H9 (cell line): ENCODE results near the gene EP300. TPM values are rescaled to one million over a fixed set of nuclear protein-coding genes. Genes with fewer than 3 reads are reported as not detected.
A peak's percentile ranks its signal among the peaks of the same experiment; 100 is the strongest.

Experiments used
- DNase-seq: peaks from one replicate; pipeline ENCODE4 v3.0.0-alpha.2; 2017
- H2AFZ ChIP-seq: one replicate; pipeline ENCODE4 v1.6.1; 2013; ENCODE audit warnings: mild to moderate bottlenecking, low read length, control low read depth, moderate library complexity
- H2AK5ac ChIP-seq: 2 replicates; pipeline ENCODE4 v1.6.1; 2013; ENCODE audit warnings: low read length, control low read depth, mixed read lengths; ENCODE audit not compliant: insufficient read length
- H2BK120ac ChIP-seq: one replicate; pipeline ENCODE4 v1.6.1; 2013; ENCODE audit warnings: low read depth, mild to moderate bottlenecking, low read length, control low read depth, inconsistent platforms; ENCODE audit not compliant: poor library complexity, severe bottlenecking
- H2BK12ac ChIP-seq: 2 replicates; pipeline ENCODE4 v1.6.1; 2013; ENCODE audit warnings: low read length, control low read depth, mixed read lengths, low read depth; ENCODE audit not compliant: insufficient read length
- H2BK15ac ChIP-seq: 2 replicates; pipeline ENCODE4 v1.6.1; 2013; ENCODE audit warnings: low read depth, low read length, control low read depth
- H2BK20ac ChIP-seq: one replicate; pipeline ENCODE4 v1.6.1; 2013; ENCODE audit warnings: low read depth, mild to moderate bottlenecking, low read length, control low read depth, inconsistent platforms; ENCODE audit not compliant: poor library complexity, severe bottlenecking
- H2BK5ac ChIP-seq: 2 replicates; pipeline ENCODE4 v1.6.1; 2013; ENCODE audit warnings: low read length, control low read depth, mixed read lengths; ENCODE audit not compliant: insufficient read length
- H3K14ac ChIP-seq: 2 replicates; pipeline ENCODE4 v1.6.1; 2013; ENCODE audit warnings: low read length, control low read depth; ENCODE audit not compliant: insufficient read depth
- H3K18ac ChIP-seq: 2 replicates; pipeline ENCODE4 v1.6.1; 2013; ENCODE audit warnings: low read depth, mild to moderate bottlenecking, mixed read lengths, low read length, control low read depth; ENCODE audit not compliant: insufficient read length
- H3K23ac ChIP-seq: 2 replicates; pipeline ENCODE4 v1.6.1; 2013; ENCODE audit warnings: low read length, control low read depth, mixed read lengths, low read depth; ENCODE audit not compliant: insufficient read length
- H3K23me2 ChIP-seq: 2 replicates; pipeline ENCODE4 v1.6.1; 2013; ENCODE audit warnings: low read depth, mild to moderate bottlenecking, mixed read lengths, low read length, control low read depth; ENCODE audit not compliant: insufficient read length, poor library complexity, severe bottlenecking
- H3K27ac ChIP-seq: 2 replicates; pipeline ENCODE4 v1.5.1; 2013; ENCODE audit warnings: low read length, control low read depth, mixed read lengths, low read depth; ENCODE audit not compliant: insufficient read length
- H3K27me3 ChIP-seq: 2 replicates; pipeline ENCODE4 v1.6.1; 2013; ENCODE audit warnings: low read length, control low read depth, inconsistent platforms; ENCODE audit not compliant: insufficient read depth
- H3K4ac ChIP-seq: 2 replicates; pipeline ENCODE4 v1.6.1; 2013; ENCODE audit warnings: low read depth, mild to moderate bottlenecking, control low read depth, inconsistent platforms, low read length, moderate library complexity
- H3K4me1 ChIP-seq: 2 replicates; pipeline ENCODE4 v1.6.1; 2013; ENCODE audit warnings: low read length, control low read depth, inconsistent platforms; ENCODE audit not compliant: insufficient read depth
- H3K4me2 ChIP-seq: 2 replicates; pipeline ENCODE4 v1.6.1; 2013; ENCODE audit warnings: low read length, control low read depth, mixed read lengths; ENCODE audit not compliant: insufficient read length, insufficient read depth
- H3K56ac ChIP-seq: 2 replicates; pipeline ENCODE4 v1.6.1; 2013; ENCODE audit warnings: low read depth, mild to moderate bottlenecking, mixed read lengths, low read length, control low read depth; ENCODE audit not compliant: insufficient read length
- H3K79me1 ChIP-seq: 2 replicates; pipeline ENCODE4 v1.6.1; 2013; ENCODE audit warnings: low read depth, mild to moderate bottlenecking, moderate library complexity, low read length, control low read depth, inconsistent platforms; ENCODE audit not compliant: insufficient read depth, poor library complexity, severe bottlenecking
- H3K79me2 ChIP-seq: 2 replicates; pipeline ENCODE4 v1.6.1; 2013; ENCODE audit warnings: low read length, control low read depth, inconsistent platforms; ENCODE audit not compliant: insufficient read depth
- H3K9ac ChIP-seq: 2 replicates; pipeline ENCODE4 v1.6.1; 2013; ENCODE audit warnings: low read length, control low read depth, mixed read lengths; ENCODE audit not compliant: insufficient read length; ENCODE audit errors: extremely low read depth
- H3K9me3 ChIP-seq: one replicate; pipeline ENCODE4 v1.6.1; 2013; ENCODE audit warnings: low read depth, low read length, inconsistent platforms; ENCODE audit not compliant: control insufficient read depth
- H3T11ph ChIP-seq: one replicate; pipeline ENCODE4 v1.6.1; 2013; ENCODE audit warnings: mild to moderate bottlenecking, low read length, control low read depth, inconsistent platforms
- H4K20me1 ChIP-seq: one replicate; pipeline ENCODE4 v1.6.1; 2013; ENCODE audit not compliant: control insufficient read depth, insufficient read length, insufficient read depth
- H4K5ac ChIP-seq: 2 replicates; pipeline ENCODE4 v1.6.1; 2013; ENCODE audit warnings: low read depth, mild to moderate bottlenecking, mixed read lengths, low read length, control low read depth; ENCODE audit not compliant: insufficient read length
- H4K8ac ChIP-seq: replicated peaks from 2 replicates; pipeline ENCODE4 v1.6.1; 2013; ENCODE audit warnings: low read length, control low read depth, mixed read lengths, low read depth; ENCODE audit not compliant: insufficient read length
- H4K91ac ChIP-seq: 2 replicates; pipeline ENCODE4 v1.6.1; 2013; ENCODE audit warnings: low read depth, mild to moderate bottlenecking, moderate library complexity, mixed read lengths, low read length, control low read depth; ENCODE audit not compliant: insufficient read length
- H3K27ac Mint-ChIP-seq, 3 experiments: 2 replicates in 2 of 3; 3 replicates in 1 of 3; pipeline ENCODE4 v1.8.0; 2020 to 2021; ENCODE audit warnings: mixed read lengths in 3 of 3, mild to moderate bottlenecking in 1 of 3, moderate library complexity in 1 of 3
- H3K27me3 Mint-ChIP-seq: 2 replicates; pipeline ENCODE4 v1.8.0; 2021; ENCODE audit warnings: low read depth, mild to moderate bottlenecking, moderate library complexity, mixed read lengths
- H3K36me3 Mint-ChIP-seq, 3 experiments: 2 replicates in 2 of 3; 3 replicates in 1 of 3; pipeline ENCODE4 v1.8.0; 2020 to 2021; ENCODE audit warnings: low read depth in 3 of 3, mixed read lengths in 3 of 3; ENCODE audit not compliant: insufficient read depth in 1 of 3
- H3K4me1 Mint-ChIP-seq, 2 experiments: 2 replicates each; pipeline ENCODE4 v1.8.0; 2020; ENCODE audit warnings: mixed read lengths in 2 of 2
- H3K4me3 Mint-ChIP-seq, 2 experiments: 2 replicates in 1 of 2; 3 replicates in 1 of 2; pipeline ENCODE4 v1.8.0; 2020 to 2021; ENCODE audit warnings: mild to moderate bottlenecking in 2 of 2, mixed read lengths in 2 of 2, moderate library complexity in 1 of 2
- H3K9me3 Mint-ChIP-seq, 2 experiments: 2 replicates in 1 of 2; 3 replicates in 1 of 2; pipeline ENCODE4 v1.8.0; 2020; ENCODE audit warnings: mild to moderate bottlenecking in 2 of 2, mixed read lengths in 2 of 2, moderate library complexity in 1 of 2
- WGBS: extraction: QIAGEN DNeasy Blood & Tissue Kit; methylation state at CpG from one replicate; pipeline ENCODE4 v1.1.7; 2013; ENCODE audit warnings: missing lambda C conversion rate, low lambda C conversion rate, mixed read lengths; ENCODE audit not compliant: insufficient read length; ENCODE audit errors: extremely low coverage; 5-methylcytosine and 5-hydroxymethylcytosine counted together
- total RNA-seq: library from RNA; stranded (reverse); gene quantifications from 2 replicates; pipeline ENCODE4 v1.2.1, GENCODE V29; 2021
- TF ChIP-seq, protein P1 (sequence below): fragments of 200-600 bp; sonication (generic); conservative IDR thresholded peaks from 3 replicates; pipeline ENCODE4 v1.8.0; 2021; ENCODE audit warnings: antibody characterized with exemption, mild to moderate bottlenecking

EP300 gene
- total RNA-seq, 1 experiment from 2014 or later, result 136 TPM

DNA sequence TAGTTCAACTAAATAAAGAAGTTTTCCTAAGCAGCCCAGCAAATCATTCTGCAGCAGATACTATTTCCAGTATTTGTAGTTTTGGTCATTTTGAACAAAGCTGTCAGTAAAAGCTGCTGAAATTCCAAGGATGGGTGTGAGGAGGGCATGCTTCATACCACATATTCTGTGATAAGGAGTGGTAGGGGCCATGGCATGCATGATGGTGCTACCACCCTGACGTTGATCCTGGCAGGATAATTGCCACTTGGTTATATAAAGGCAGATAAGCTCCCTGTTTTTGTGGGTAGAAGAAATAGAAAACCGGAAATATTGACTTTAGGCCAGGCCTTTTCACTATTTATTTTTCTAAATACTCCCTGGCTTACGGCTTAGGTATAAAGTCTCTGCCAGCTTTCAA is 79.6 kb downstream of the EP300 start:
- Mint-ChIP-seq H3K4me1 (0 out of 4 replicates have a peak, but pooled peaks cover 0 to 2% of the 10 kb centered on the region in 2 experiments), H3K27ac (no peak overlapping the region), H3K36me3 (peaks cover 57 to 88% (median 84%) of the 10 kb centered on the region in 3 experiments; a peak in 6 of 7 replicates), H3K9me3 (no peaks in the 10 kb centered on the region), H3K27me3 (no peaks in the 10 kb centered on the region), H3K4me3 (no peak overlapping the region)
- Histone ChIP-seq H2BK12ac (no peak overlapping the region), H3K4me2 (no peak overlapping the region), H3K4ac (no peak overlapping the region), H2BK20ac (no peak overlapping the region), H3K79me1 (no peaks in the 10 kb centered on the region), H4K20me1 (no peaks in the 10 kb centered on the region), H3K23ac (no peak overlapping the region), H3K9ac (peak overlapping the region; percentile 33), H2BK5ac (no peak overlapping the region), H3K23me2 (no peaks in the 10 kb centered on the region), H3K56ac (no peak overlapping the region), H3K27me3 (no peaks in the 10 kb centered on the region), H3K27ac (no peak overlapping the region), H3K79me2 (no peaks in the 10 kb centered on the region), H2BK15ac (no peak overlapping the region), H3K18ac (no peak overlapping the region), H3K9me3 (no peaks in the 10 kb centered on the region), H4K8ac (no peak overlapping the region), H4K5ac (no peak overlapping the region), H2BK120ac (no peak overlapping the region), H3K4me1 (no peaks in the 10 kb centered on the region), H2AK5ac (no peak overlapping the region), H4K91ac (no peak overlapping the region), H2AFZ (no peak overlapping the region), H3K14ac (no peak overlapping the region), H3T11ph (no peak overlapping the region)
- DNase-seq, result no peak
- TF ChIP-seq, protein P1, sequence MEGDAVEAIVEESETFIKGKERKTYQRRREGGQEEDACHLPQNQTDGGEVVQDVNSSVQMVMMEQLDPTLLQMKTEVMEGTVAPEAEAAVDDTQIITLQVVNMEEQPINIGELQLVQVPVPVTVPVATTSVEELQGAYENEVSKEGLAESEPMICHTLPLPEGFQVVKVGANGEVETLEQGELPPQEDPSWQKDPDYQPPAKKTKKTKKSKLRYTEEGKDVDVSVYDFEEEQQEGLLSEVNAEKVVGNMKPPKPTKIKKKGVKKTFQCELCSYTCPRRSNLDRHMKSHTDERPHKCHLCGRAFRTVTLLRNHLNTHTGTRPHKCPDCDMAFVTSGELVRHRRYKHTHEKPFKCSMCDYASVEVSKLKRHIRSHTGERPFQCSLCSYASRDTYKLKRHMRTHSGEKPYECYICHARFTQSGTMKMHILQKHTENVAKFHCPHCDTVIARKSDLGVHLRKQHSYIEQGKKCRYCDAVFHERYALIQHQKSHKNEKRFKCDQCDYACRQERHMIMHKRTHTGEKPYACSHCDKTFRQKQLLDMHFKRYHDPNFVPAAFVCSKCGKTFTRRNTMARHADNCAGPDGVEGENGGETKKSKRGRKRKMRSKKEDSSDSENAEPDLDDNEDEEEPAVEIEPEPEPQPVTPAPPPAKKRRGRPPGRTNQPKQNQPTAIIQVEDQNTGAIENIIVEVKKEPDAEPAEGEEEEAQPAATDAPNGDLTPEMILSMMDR, result no peak
- no CpG with 5 or more reads among the region's 3 CpGs for WGBS
